OCI-LY1 (cell line): Measurements from ENCODE around the gene FTO.

Source experiments
- EZH2 ChIP-seq: fragments of 200-600 bp; sonication (generic), shearing (Covaris generic); IDR thresholded peaks from 2 replicates; pipeline ENCODE4 v1.8.0; 2017; ENCODE audit warnings: borderline replicate concordance, mixed run types, mild to moderate bottlenecking, antibody characterized with exemption, low read length, moderate library complexity, mixed read lengths
- TF ChIP-seq, protein P1 (sequence below): fragments of 200-600 bp; sonication (generic), shearing (Covaris generic); IDR thresholded peaks from 2 replicates; pipeline ENCODE4 v1.5.1; 2017; ENCODE audit warnings: mild to moderate bottlenecking, antibody characterized with exemption, low read length, moderate library complexity, mixed read lengths

- TF ChIP-seq, protein P1, sequence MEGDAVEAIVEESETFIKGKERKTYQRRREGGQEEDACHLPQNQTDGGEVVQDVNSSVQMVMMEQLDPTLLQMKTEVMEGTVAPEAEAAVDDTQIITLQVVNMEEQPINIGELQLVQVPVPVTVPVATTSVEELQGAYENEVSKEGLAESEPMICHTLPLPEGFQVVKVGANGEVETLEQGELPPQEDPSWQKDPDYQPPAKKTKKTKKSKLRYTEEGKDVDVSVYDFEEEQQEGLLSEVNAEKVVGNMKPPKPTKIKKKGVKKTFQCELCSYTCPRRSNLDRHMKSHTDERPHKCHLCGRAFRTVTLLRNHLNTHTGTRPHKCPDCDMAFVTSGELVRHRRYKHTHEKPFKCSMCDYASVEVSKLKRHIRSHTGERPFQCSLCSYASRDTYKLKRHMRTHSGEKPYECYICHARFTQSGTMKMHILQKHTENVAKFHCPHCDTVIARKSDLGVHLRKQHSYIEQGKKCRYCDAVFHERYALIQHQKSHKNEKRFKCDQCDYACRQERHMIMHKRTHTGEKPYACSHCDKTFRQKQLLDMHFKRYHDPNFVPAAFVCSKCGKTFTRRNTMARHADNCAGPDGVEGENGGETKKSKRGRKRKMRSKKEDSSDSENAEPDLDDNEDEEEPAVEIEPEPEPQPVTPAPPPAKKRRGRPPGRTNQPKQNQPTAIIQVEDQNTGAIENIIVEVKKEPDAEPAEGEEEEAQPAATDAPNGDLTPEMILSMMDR, result no peak
- TF ChIP-seq EZH2, result no peak
These were observed 17.1 kb downstream of the FTO start for GRCh38 chr16:53721017-53721416.
